GM23248 (cell line): ENCODE measurements around the gene AP1G2. TPM values are rescaled to one million over a fixed set of nuclear protein-coding genes. Genes with fewer than 3 reads are reported as not detected.
A peak's percentile ranks its signal among the peaks of the same experiment; 100 is the strongest.
"Not testable (repeated sequence)": the region's sequence is repeated elsewhere in the genome, so short reads cannot be mapped to it uniquely, and the experiment has no call there.

ENCODE experiments used
- DNase-seq: peaks from one replicate; pipeline ENCODE4 v3.0.0-alpha.2; 2015
- H2AFZ ChIP-seq: fragments of 200-600 bp; sonication (generic); 2 replicates; pipeline ENCODE4 v1.6.1; 2016; ENCODE audit warnings: antibody characterized with exemption
- H3F3A ChIP-seq: fragments of 200-600 bp; sonication (generic); 2 replicates; pipeline ENCODE4 v1.6.1; 2016; ENCODE audit warnings: mild to moderate bottlenecking, antibody characterized with exemption, mixed run types; ENCODE audit not compliant: insufficient read depth
- H3K27ac ChIP-seq: fragments of 200-600 bp; sonication (generic); 2 replicates; pipeline ENCODE4 v1.5.1; 2016; ENCODE audit warnings: mild to moderate bottlenecking
- H3K27me3 ChIP-seq: fragments of 200-600 bp; sonication (generic); replicated peaks from 2 replicates; pipeline ENCODE4 v1.6.1; 2016; ENCODE audit warnings: mild to moderate bottlenecking; ENCODE audit not compliant: insufficient read depth
- H3K36me3 ChIP-seq: fragments of 200-600 bp; sonication (generic); 2 replicates; pipeline ENCODE4 v1.6.1; 2016; ENCODE audit warnings: low read depth, mild to moderate bottlenecking
- H3K4me1 ChIP-seq: fragments of 200-600 bp; sonication (generic); 2 replicates; pipeline ENCODE4 v1.6.1; 2016; ENCODE audit warnings: mild to moderate bottlenecking; ENCODE audit not compliant: insufficient read depth
- H3K4me2 ChIP-seq: fragments of 200-600 bp; sonication (generic); one replicate; pipeline ENCODE4 v1.6.1; 2016; ENCODE audit warnings: mild to moderate bottlenecking; ENCODE audit not compliant: unreplicated experiment
- H3K4me3 ChIP-seq: fragments of 200-600 bp; sonication (generic); 2 replicates; pipeline ENCODE4 v1.5.1; 2016; ENCODE audit warnings: mild to moderate bottlenecking
- H3K79me2 ChIP-seq: fragments of 200-600 bp; sonication (generic); 2 replicates; pipeline ENCODE4 v1.6.1; 2016; ENCODE audit warnings: mild to moderate bottlenecking; ENCODE audit not compliant: insufficient read depth
- H3K9ac ChIP-seq: fragments of 200-600 bp; sonication (generic); 2 replicates; pipeline ENCODE4 v1.6.1; 2016; ENCODE audit warnings: mild to moderate bottlenecking
- H3K9me2 ChIP-seq: fragments of 200-600 bp; sonication (generic); 2 replicates; pipeline ENCODE4 v1.6.1; 2016; ENCODE audit warnings: mixed run types, mild to moderate bottlenecking, moderate library complexity; ENCODE audit not compliant: insufficient read depth
- H3K9me3 ChIP-seq: fragments of 200-600 bp; sonication (generic); one replicate; pipeline ENCODE4 v1.6.1; 2017; ENCODE audit warnings: low read depth
- H4K20me1 ChIP-seq: fragments of 200-600 bp; sonication (generic); 2 replicates; pipeline ENCODE4 v1.6.0; 2016; ENCODE audit not compliant: insufficient read depth
- EZH2 ChIP-seq: fragments of 200-600 bp; sonication (generic); IDR thresholded peaks from 2 replicates; pipeline ENCODE4 v1.6.1; 2018; ENCODE audit warnings: antibody characterized with exemption, mild to moderate bottlenecking; ENCODE audit not compliant: insufficient read depth, poor library complexity, severe bottlenecking
- EZH2phosphoT487 ChIP-seq: fragments of 200-600 bp; sonication (generic); IDR thresholded peaks from 2 replicates; pipeline ENCODE4 v1.6.1; 2018; ENCODE audit warnings: antibody characterized with exemption, moderate library complexity, mild to moderate bottlenecking, low read depth; ENCODE audit not compliant: insufficient read depth
- WGBS, 2 experiments: methylation state at CpG; one replicate each; pipeline ENCODE4 v1.1.6; 2015 to 2017; ENCODE audit warnings: low lambda C conversion rate in 2 of 2, low coverage in 1 of 2; ENCODE audit errors: missing lambda C conversion rate in 2 of 2; 5-methylcytosine and 5-hydroxymethylcytosine counted together
- in situ Hi-C: fragments of 300-500 bp; cut with MboI; formaldehyde crosslinking; loops from 2 replicates; pipeline ENCODE4 v1.15.0; 2020
- polyA plus RNA-seq: library from polyadenylated mRNA; unstranded; fragments of >200 nt; fragmentation: Nextera tagmentation; extraction: Ambion mirVana; gene quantifications from 2 replicates; pipeline ENCODE4 v1.2.1, GENCODE V29; 2016
- total RNA-seq: library from RNA; depleted of rRNA; stranded (reverse); fragments of >200 nt; shearing (Covaris generic); gene quantifications from 2 replicates; pipeline ENCODE4 v1.2.3, GENCODE V29; 2014

AP1G2 gene
- total and polyA plus RNA-seq, 2 experiments from 2014 or later = 10.2 to 13.7 TPM

DNA sequence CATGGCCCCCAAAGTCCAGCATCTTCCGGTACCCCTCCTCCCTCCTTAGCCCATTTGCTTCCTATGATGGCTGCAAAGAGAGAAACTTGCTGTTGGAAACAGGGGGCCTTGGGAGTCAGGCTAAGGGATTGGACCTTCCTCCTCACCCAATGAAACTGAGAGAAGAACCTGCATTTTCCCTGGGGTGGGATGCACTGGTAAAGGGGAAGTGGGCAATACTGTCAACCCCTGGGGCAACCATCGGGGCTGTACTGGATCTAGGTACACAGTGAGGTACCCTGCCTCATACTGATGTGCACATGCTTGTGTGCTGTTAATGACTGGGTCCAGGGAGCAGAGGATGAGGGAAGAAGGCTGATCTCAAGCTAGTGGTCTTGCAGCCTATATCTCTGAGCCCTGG, 22.0 kb upstream of the AP1G2 start:
- TF ChIP-seq EZH2phosphoT487 = no peak
- no peak for TF ChIP-seq EZH2
- in situ Hi-C loops = no loop called here
- H3K9me2 ChIP-seq = no peaks in the 10 kb centered on the region
- no peaks in the 10 kb centered on the region for H3K27me3 ChIP-seq
- H3K4me3 ChIP-seq = no peak overlapping the region
- H3K27ac ChIP-seq = no peak overlapping the region
- H3K36me3 ChIP-seq = no peaks in the 10 kb centered on the region
- WGBS, 2 experiments = 76 to 83% methylated on average over 2 of the region's 2 CpGs
- H3F3A ChIP-seq = no peaks in the 10 kb centered on the region
- H3K9ac ChIP-seq = no peak overlapping the region
- H3K9me3 ChIP-seq = no peaks in the 10 kb centered on the region
- H3K4me2 ChIP-seq = no peak overlapping the region
- no peaks in the 10 kb centered on the region for H3K4me1 ChIP-seq
- no peak overlapping the region for H2AFZ ChIP-seq
- no peaks in the 10 kb centered on the region for H4K20me1 ChIP-seq
- DNase-seq = no peak
- no peaks in the 10 kb centered on the region for H3K79me2 ChIP-seq

- no peak overlapping the region for H2AFZ ChIP-seq
Observed at GRCh38 chr14:23588884-23589598, 21.4 kb upstream of the AP1G2 start.

GRCh38 chr14:23584527-23585203, 17.1 kb upstream of the AP1G2 start:
- H3K4me3 ChIP-seq, H3K36me3 ChIP-seq, H3K4me2 ChIP-seq, in situ Hi-C loops, H3K4me1 ChIP-seq, DNase-seq, H3K27me3 ChIP-seq, H3K9ac ChIP-seq, H3K27ac ChIP-seq, H4K20me1 ChIP-seq, H3F3A ChIP-seq, H3K9me3 ChIP-seq, H3K9me2 ChIP-seq, H2AFZ ChIP-seq, H3K79me2 ChIP-seq: not testable (repeated sequence)
- WGBS, 2 experiments = 65 to 72% methylated on average over 18 to 24 of the region's 26 CpGs

More at GRCh38 chr14:23588884-23589598, 21.4 kb upstream of the AP1G2 start:
- Histone ChIP-seq H3K4me3 (no peak overlapping the region), H3K4me2 (no peak overlapping the region), H4K20me1 (no peaks in the 10 kb centered on the region), H3K36me3 (no peaks in the 10 kb centered on the region), H3K27ac (no peak overlapping the region), H3K27me3 (no peaks in the 10 kb centered on the region), H3K9me2 (no peaks in the 10 kb centered on the region), H3K9ac (no peak overlapping the region), H3K4me1 (no peaks in the 10 kb centered on the region), H3K79me2 (no peaks in the 10 kb centered on the region), H3K9me3 (no peaks in the 10 kb centered on the region), H3F3A (no peaks in the 10 kb centered on the region)
- 13% methylated on average over 5 of the region's 5 CpGs for WGBS, 2 experiments
- DNase-seq = peak; percentile 80
- TF ChIP-seq EZH2 (no peak), EZH2phosphoT487 (no peak)
- in situ Hi-C loops = no loop called here

DNA sequence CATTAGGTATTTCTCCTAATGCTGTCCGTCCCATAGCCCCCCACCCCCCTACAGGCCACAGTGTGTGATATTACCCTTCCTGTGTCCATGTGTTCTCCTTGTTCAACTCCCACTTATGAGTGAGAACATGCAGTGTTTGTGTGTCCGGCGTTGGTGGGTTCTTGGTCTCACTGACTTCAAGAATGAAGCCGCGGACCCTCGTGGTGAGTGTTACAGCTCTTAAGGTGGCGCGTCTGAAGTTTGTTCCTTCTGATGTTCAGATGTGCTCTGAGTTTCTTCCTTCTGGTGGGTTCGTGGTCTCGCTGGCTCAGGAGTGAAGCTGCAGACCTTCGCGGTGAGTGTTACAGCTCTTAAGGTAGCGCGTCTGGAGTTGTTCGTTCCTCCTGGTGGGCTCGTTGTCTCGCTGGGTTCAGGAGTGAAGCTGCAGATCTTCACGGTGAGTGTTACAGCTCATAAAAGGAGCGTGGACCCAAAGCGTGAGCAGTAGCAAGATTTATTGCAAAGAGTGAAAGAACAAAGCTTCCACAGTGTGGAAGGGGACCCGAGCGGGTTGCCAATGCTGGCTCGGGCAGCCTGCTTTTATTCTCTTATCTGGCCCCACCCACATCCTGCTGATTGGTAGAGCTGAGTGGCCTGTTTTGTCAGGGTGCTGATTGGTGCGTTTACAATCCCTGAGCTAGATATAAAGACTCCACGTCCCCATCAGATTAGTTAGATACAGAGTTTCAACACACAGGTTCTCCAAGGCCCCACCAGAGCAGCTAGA, 16.4 kb upstream of the AP1G2 start:
- in situ Hi-C loops = not testable (repeated sequence)
- WGBS, 2 experiments = 59 to 60% methylated on average over 25 of the region's 25 CpGs

More for the DNA sequence above, 16.4 kb upstream of the AP1G2 start:
- not testable (repeated sequence) for H2AFZ ChIP-seq, H3K27ac ChIP-seq, H3K79me2 ChIP-seq, H3K9me2 ChIP-seq, H3F3A ChIP-seq, H3K36me3 ChIP-seq, H3K4me2 ChIP-seq, H3K9ac ChIP-seq, DNase-seq, H3K9me3 ChIP-seq, H3K4me3 ChIP-seq, H4K20me1 ChIP-seq, H3K4me1 ChIP-seq
- peaks cover 10% of the 10 kb centered on the region for H3K27me3 ChIP-seq
